Right forelimb (tissue), 1 donor: ENCODE data around the gene ATP5F1D.
A peak's percentile ranks its signal among the peaks of the same experiment; 100 is the strongest.

Experiments used
- DNase-seq: peaks from one replicate; pipeline ENCODE4 v3.0.0-alpha.2; 2018

Gene ATP5F1D

DNA sequence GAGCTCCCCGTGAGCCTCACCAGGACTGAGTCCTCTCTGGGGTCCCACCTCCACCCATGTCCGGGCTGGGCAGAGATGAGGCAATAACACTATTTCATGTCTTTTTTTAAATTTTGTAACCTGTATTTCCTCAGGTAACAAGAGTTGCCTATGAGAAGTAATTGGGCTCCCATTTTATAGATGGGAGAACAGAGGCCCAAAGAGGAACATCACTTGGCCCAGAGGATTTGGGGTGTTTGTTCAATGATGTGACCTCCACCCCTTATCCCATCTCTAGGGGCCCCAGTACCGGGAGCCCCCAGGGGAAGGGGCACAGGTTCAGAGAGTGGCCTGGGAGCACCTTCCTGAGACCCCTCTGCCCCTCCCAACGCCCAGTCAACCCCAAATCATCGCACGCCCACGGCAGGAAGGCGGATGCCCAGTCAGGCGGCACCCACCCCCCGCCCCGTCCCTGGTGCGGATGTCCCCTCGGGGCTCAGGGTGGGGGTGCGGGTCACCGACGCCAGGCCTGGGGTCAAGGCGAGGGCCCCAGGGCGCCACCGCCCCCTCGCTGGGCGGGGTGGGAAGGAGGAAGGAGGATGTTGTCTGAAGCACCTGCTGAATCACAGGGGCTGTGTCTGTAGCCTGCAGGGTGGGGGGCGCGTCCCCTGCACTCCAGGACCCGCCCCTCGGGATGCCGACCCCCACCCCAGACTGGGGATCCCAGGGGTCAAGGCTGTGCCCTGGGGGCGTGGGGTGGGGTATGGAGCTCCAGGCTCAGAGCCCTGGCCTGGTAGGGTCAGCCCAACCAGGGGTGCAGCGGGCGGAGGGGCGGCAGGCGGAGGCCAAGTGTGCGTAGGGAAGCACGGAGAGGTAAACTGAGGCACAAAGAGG, 18.6 kb downstream of the ATP5F1D start:
- no peak for DNase-seq

- peak; percentile 97 for DNase-seq
These were observed 19.4 kb downstream of the ATP5F1D start for GRCh38 chr19:1260749-1261537.

DNA sequence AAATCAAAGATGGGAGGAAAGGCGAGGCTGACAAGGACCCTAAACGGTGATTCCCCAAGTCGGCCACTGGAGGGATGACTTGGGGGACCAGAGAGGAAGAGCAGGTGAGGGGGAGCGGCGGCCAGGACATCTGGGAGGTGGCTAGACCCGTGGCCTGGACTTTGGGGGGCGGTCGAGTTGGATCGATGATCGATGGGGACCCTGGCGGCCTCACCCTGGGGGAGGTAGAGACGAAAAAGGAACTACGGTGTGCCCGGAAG, 19.9 kb downstream of the ATP5F1D start:
- no peak for DNase-seq

DNA sequence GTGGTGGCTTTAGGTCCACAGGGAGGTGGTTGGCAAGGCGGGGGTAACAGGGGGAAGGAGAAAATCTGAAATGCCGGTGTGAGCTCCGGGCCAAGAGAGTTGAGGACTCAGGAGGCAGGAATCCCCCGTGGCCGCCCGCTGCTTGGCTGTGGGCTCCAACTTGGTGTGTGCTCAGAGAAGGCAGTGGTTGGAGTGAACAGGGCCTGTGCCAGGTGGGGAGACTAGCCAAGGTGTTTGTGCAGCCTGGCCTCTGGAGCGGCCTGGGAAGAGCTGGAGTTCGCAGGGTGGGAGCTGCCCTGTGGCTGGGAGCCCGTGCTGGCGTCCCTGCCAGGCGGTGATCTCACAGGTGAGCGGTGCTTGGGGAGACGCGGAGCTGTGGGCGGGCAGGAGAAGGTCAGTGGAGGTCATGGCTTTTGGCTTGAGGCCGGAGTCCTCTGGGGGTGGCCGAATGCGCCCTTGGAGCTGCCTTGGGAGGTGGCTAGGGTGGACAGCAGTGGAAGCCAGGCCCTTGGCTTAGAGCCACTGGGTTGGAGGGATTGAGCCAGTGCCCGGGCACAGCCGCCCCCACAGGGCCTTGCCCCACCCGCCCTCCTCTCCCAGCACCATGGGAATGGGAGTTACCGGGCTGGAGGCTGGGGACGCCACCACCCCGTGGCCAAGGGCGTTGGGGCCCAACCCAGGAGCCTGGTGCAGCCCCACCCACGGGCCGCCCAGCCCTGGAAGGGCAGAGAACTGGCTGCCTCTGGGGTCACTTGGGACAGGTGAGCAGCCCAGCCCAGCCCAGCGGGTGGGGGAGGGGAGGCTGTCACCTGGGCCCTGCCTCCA, 20.5 kb downstream of the ATP5F1D start:
- no peak for DNase-seq

GRCh38 chr19:1262623-1263123, 21.1 kb downstream of the ATP5F1D start:
- DNase-seq = no peak

- no peak for DNase-seq
These were observed 21.6 kb downstream of the ATP5F1D start for GRCh38 chr19:1263188-1263587.

DNA sequence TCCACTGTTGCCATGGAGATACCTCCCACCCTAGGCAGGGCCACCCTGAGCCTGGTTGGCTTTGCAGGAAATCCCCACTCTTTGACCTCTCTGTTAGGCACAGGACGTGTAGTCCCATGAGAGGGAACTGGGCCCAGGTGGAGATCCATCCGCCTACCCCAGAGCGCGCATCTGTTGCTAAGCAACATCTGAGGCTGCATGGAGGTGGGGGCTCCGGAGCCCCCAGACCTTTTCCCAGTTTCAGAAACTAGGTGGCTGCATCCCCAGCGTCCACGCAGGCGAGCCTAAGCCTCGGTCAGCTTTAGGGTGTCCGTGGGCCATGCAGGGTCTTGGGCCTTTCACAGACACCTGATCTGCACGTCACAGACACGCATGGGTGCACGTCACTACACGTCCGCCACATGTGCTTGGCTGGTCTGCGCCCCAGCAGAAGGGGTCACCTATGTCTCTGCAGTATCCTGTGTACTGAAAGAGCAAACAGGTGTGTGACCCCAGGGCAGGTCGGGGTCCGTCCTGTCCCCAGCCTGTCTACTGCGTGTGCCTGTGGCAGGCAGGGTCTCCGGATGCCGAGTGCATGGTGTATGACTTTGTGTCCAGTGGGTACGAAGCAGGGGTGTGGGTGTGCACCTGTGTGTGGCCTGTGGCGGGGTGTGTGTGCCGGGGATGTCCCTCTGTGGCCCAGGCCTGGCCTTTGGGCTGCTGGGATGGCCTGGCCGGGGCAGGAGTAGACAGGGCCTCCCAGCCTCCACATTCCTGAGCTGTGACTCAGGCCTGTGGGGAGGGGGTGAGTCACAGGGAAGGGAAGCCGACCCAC, 23.5 kb downstream of the ATP5F1D start:
- peak; percentile 73 for DNase-seq

GRCh38 chr19:1265615-1266128, 24.1 kb downstream of the ATP5F1D start:
- peak; percentile 76 for DNase-seq

- DNase-seq = peak; percentile 87
These were observed 24.8 kb downstream of the ATP5F1D start for GRCh38 chr19:1266129-1266915.

DNA sequence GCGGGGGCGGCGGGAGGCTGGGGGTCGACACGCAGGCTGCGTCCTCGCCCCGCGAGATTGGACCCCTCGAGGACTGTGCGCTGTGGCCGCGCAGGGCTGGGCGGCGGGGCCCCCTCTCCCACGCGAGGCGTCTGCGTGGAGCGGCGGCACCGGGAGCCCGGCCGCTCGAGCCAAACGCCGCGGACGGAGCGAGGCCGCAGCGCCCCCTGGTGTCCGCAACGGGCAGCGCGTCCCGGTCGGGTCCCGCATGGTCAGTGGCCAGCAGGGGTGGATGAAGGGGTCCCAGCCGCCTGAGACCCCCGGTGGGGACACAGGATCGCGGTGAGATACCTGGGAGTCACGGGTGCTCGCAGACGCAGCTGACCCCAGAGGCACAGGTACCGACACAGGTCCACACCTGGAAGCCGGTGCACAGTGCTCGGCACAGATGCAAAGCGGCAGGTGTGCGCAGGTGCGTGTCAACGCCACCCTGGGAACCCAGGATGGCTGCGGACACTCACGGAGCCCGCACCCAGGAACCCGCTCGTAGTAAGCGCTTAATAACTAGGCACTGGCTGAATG, 25.4 kb downstream of the ATP5F1D start:
- DNase-seq = peak; percentile 89

- no peak for DNase-seq
These were observed 26.1 kb downstream of the ATP5F1D start for GRCh38 chr19:1267477-1268225.

GRCh38 chr19:1268226-1269064, 26.9 kb downstream of the ATP5F1D start:
- no peak for DNase-seq

DNA sequence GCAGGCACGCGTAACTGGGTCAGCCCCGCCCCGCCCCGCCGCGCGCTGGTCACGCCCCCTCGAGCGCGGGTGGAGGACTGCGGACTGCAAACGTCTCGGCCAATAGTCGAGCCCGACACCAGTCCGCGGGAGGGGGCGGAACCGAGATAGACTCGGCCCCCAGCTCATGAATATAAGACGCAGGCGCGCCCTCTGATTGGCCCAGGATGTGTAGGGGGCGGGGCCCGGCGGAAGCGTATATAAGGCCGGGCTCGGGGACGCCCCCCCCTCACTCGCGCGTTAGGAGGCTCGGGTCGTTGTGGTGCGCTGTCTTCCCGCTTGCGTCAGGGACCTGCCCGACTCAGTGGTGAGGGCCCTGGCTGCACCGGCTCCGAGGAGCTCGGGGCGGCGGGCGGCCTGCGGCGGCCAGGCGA, 27.5 kb downstream of the ATP5F1D start, which contains the start of gene CIRBP:
Gene CIRBP (plus strand): TSS at position 268 of the 413 bp plus-strand sequence. CDS start 1,602 bp downstream, outside the sequence.
- peak; percentile 99 for DNase-seq

- DNase-seq = peak; percentile 94
These were observed 28.1 kb downstream of the ATP5F1D start for GRCh38 chr19:1269478-1270212.

GRCh38 chr19:1270213-1270853, 28.8 kb downstream of the ATP5F1D start:
- no peak for DNase-seq

GRCh38 chr19:1270854-1271527, 29.4 kb downstream of the ATP5F1D start:
- DNase-seq = no peak
